ENCODE measurements around the gene CATSPER3. TPM values are rescaled to one million over a fixed set of nuclear protein-coding genes. Genes with fewer than 3 reads are reported as not detected.

Gene CATSPER3
- total and polyA plus RNA-seq, 7 donors = 0.57 to 1.4 (median 1.2) TPM; not detected in 4

DNA sequence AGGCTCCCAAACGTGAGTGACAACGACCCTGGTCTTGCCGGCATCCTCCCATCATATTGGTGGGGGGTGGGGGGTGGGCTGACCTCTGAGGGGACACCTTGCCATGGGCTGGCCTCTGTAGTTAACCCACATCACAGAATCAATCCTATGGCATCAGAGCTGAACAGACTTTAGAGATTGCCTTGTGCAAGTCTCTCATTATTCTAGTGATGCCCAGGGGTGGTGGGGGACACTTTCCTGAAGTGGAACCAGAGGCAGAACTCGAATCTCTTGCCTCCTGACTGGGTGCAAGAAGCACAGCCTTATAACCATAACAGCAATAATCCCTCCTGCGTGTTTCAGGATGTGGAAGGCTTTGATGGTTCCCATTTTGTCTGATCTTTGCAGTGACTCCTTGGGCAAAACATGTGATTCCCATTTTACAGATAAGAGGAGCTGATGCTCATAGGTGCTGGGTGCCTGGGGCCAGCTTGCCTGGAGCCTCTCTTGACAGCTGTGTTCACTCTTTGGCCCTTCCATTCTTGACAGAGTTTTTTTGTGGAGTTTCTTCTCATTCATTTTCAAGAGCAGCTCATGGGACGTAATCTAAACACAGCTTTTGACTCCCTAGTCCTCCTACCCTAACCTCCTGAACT, 84.9 kb downstream of the CATSPER3 start:
- Histone ChIP-seq H3K4me3 (no peak overlapping the region), H3K27ac (no peak overlapping the region), H3K4me1 (peaks cover 0 to 5% (median 0%) of the 10 kb centered on the region in 4 donors), H3K27me3 (peaks cover 3 to 63% (median 24%) of the 10 kb centered on the region in 3 donors), H3K9me3 (no peaks in the 10 kb centered on the region), H3K36me3 (no peaks in the 10 kb centered on the region)
- intact Hi-C loops (cut with DNase I) = no loop called here
- 53 to 56% methylated on average over 6 of the region's 6 CpGs for WGBS, 2 donors
- no peak for DNase-seq
- TF ChIP-seq POLR2A (IDR thresholded peaks at IDR 0.05) = no peak
- TF ChIP-seq, protein P1, sequence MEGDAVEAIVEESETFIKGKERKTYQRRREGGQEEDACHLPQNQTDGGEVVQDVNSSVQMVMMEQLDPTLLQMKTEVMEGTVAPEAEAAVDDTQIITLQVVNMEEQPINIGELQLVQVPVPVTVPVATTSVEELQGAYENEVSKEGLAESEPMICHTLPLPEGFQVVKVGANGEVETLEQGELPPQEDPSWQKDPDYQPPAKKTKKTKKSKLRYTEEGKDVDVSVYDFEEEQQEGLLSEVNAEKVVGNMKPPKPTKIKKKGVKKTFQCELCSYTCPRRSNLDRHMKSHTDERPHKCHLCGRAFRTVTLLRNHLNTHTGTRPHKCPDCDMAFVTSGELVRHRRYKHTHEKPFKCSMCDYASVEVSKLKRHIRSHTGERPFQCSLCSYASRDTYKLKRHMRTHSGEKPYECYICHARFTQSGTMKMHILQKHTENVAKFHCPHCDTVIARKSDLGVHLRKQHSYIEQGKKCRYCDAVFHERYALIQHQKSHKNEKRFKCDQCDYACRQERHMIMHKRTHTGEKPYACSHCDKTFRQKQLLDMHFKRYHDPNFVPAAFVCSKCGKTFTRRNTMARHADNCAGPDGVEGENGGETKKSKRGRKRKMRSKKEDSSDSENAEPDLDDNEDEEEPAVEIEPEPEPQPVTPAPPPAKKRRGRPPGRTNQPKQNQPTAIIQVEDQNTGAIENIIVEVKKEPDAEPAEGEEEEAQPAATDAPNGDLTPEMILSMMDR (IDR thresholded peaks at IDR 0.05) = no peak
- TF ChIP-seq POLR2AphosphoS5 (IDR thresholded peaks at IDR 0.05) = no peak
- TF ChIP-seq EP300 (IDR thresholded peaks at IDR 0.05) = no peak

DNA sequence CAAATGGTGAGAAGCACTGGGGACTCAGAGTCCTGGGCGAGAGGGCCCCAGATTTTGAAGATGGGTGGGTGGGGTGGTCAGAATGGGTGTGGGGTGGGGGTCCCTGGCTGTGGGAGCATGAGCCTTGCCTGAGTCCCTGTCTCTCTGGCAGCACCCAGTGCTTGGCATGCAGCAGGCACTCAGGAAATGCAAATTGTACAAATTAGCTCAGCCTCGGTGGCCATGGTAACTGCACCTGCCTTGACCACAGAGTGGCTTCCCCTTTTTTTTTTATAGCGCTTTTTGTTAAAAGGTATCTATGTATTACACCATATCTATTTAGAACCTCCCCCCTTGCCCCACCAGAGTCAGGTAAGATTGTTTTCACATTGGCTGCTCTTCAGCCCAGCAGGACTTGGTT, 85.6 kb downstream of the CATSPER3 start:
- TF ChIP-seq POLR2AphosphoS5 (IDR thresholded peaks at IDR 0.05) (no peak), POLR2A (IDR thresholded peaks at IDR 0.05) (no peak), EP300 (IDR thresholded peaks at IDR 0.05) (no peak)
- TF ChIP-seq, protein P1 (IDR thresholded peaks at IDR 0.05) = no peak
- Histone ChIP-seq H3K4me1 (peaks cover 0 to 5% (median 0%) of the 10 kb centered on the region in 4 donors), H3K27ac (no peak overlapping the region), H3K36me3 (no peaks in the 10 kb centered on the region), H3K27me3 (peaks cover 3 to 57% (median 24%) of the 10 kb centered on the region in 3 donors), H3K4me3 (no peak overlapping the region), H3K9me3 (no peaks in the 10 kb centered on the region)
- no peak for DNase-seq
- intact Hi-C loops (cut with DNase I) = no loop called here
- 50 to 56% methylated on average over 3 of the region's 3 CpGs for whole genome bisulfite sequencing, 2 donors

DNA sequence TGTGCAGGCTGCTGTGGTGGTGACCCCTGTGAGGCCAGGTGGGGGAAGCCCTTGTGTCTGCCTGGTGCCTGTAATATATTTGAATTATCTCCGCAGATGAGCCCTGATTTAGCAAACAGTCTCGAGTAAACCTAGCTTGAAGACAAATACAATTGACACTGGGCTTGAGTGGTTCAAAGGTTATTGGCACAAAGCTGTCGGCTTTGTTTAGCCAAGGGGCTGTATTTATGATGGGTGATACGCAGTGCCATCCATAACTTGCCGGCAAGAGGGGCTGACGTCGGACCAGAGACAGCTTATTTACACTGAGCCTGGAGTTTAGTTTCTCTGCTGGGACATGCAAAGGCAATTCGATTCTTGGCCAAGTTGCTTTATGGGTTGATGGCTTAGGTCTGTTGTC, 86.3 kb downstream of the CATSPER3 start:
- H3K9me3 ChIP-seq = no peaks in the 10 kb centered on the region
- 10 to 37% methylated on average over 8 of the region's 8 CpGs for WGBS, 2 donors
- TF ChIP-seq, protein P1 (IDR thresholded peaks at IDR 0.05) = no peak
- no peak for TF ChIP-seq POLR2A (IDR thresholded peaks at IDR 0.05)
- no peak for TF ChIP-seq EP300 (IDR thresholded peaks at IDR 0.05)
- TF ChIP-seq POLR2AphosphoS5 (IDR thresholded peaks at IDR 0.05) = no peak
- H3K27me3 ChIP-seq = peaks cover 3 to 50% (median 20%) of the 10 kb centered on the region in 3 donors
- DNase-seq = no peak
- H3K4me1 ChIP-seq = peaks cover 0 to 5% (median 0%) of the 10 kb centered on the region in 4 donors
- H3K4me3 ChIP-seq = no peak overlapping the region
- no peak overlapping the region for H3K27ac ChIP-seq
- H3K36me3 ChIP-seq = no peaks in the 10 kb centered on the region
- intact Hi-C loops (cut with DNase I) = no loop called here

DNA sequence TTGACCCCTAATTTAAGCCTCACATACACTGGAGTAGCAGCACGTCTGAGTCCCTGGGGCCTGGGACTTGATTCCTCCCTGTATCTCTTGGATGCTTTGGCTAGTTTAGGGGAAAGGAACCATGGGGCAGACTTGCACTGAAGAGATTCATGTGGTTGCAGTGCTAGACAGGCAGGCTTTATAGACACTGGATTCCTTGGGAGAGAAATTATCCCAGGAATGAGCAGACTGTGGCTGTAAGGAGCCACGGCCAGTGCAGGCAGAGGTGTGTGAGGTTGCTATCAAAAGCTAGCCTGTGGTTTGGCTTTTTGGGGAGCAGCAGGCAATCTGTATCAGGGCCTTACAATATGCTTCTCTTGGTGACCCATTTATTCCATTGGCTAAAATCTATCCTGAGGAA, 86.8 kb downstream of the CATSPER3 start:
- H3K27me3 ChIP-seq = peaks cover 3 to 44% (median 18%) of the 10 kb centered on the region in 3 donors
- H3K9me3 ChIP-seq = no peaks in the 10 kb centered on the region
- intact Hi-C loops (cut with DNase I) = no loop called here

DNA sequence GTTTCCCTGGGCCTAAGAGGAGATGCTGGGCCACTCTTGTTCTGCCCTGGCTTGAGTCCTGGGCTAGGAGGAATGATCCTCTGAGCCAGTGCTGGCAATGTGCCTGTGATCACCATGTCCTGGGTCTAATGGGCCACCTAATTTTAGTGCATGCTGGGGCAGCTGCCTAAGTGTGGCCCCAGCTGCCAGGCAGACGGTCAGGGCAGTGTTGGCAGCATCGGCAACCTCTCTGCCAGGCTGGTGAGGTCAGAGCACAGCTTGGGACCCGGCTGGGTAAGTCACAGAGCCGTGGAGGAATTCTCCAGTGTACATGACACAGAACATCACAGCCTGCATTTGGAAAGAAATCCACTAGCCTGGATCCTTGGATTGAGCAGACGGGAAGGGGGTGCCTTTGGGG, 87.7 kb downstream of the CATSPER3 start:
- Histone ChIP-seq H3K27me3 (peaks cover 3 to 36% (median 9%) of the 10 kb centered on the region in 3 donors), H3K4me3 (no peak overlapping the region), H3K27ac (no peak overlapping the region), H3K4me1 (peaks cover 0 to 5% (median 0%) of the 10 kb centered on the region in 4 donors), H3K9me3 (no peaks in the 10 kb centered on the region), H3K36me3 (no peaks in the 10 kb centered on the region)
- TF ChIP-seq POLR2AphosphoS5 (IDR thresholded peaks at IDR 0.05) (no peak), POLR2A (IDR thresholded peaks at IDR 0.05) (no peak), EP300 (IDR thresholded peaks at IDR 0.05) (no peak)
- TF ChIP-seq, protein P1 (IDR thresholded peaks at IDR 0.05) = no peak
- no peak for DNase-seq
- intact Hi-C loops (cut with DNase I) = no loop called here
- 79 to 85% methylated on average over 5 of the region's 5 CpGs for WGBS, 2 donors

More for the DNA sequence above, 86.8 kb downstream of the CATSPER3 start:
- no peaks in the 10 kb centered on the region for H3K36me3 ChIP-seq
- no peak overlapping the region for H3K27ac ChIP-seq
- H3K4me1 ChIP-seq = peaks cover 0 to 5% (median 0%) of the 10 kb centered on the region in 4 donors
- 44 to 80% methylated on average over 2 of the region's 2 CpGs for WGBS, 2 donors
- no peak for DNase-seq
- no peak overlapping the region for H3K4me3 ChIP-seq
- TF ChIP-seq POLR2A (IDR thresholded peaks at IDR 0.05) = no peak
- TF ChIP-seq EP300 (IDR thresholded peaks at IDR 0.05) = no peak
